Calu3 (cell line): ENCODE data around the gene TRIM7. TPM values are rescaled to one million over a fixed set of nuclear protein-coding genes. Genes with fewer than 3 reads are reported as not detected.

Experiments
- BruUV-seq: library from RNA; stranded (reverse); fragments of 400-500 nt; replicated peaks from 2 replicates; lab custom pipeline; 2021; lab: Mats Ljungman, UMichigan
- CTCF ChIA-PET: fragments of 300-600 bp; sonication (Branson Sonifier 250); formaldehyde crosslinking; loops from one replicate; lab custom pipeline; 2022; ENCODE audit warnings: antibody characterized with exemption; lab: Charles Lee
- DNase-seq: peaks from one replicate; pipeline ENCODE4 v3.0.0; 2022
- H3K27ac Mint-ChIP-seq: one replicate; pipeline ENCODE4 v1.8.0; 2022; ENCODE audit warnings: mixed read lengths; ENCODE audit not compliant: unreplicated experiment
- H3K27me3 Mint-ChIP-seq: one replicate; pipeline ENCODE4 v1.8.0; 2022; ENCODE audit warnings: mixed read lengths; ENCODE audit not compliant: unreplicated experiment
- H3K36me3 Mint-ChIP-seq: one replicate; pipeline ENCODE4 v1.8.0; 2022; ENCODE audit warnings: mild to moderate bottlenecking, moderate library complexity, mixed read lengths; ENCODE audit not compliant: insufficient read depth, unreplicated experiment
- H3K4me1 Mint-ChIP-seq: one replicate; pipeline ENCODE4 v1.8.0; 2022; ENCODE audit warnings: mild to moderate bottlenecking, low read depth, mixed read lengths; ENCODE audit not compliant: unreplicated experiment
- H3K4me3 Mint-ChIP-seq: one replicate; pipeline ENCODE4 v1.8.0; 2022; ENCODE audit warnings: mild to moderate bottlenecking, low read depth, moderate library complexity, mixed read lengths; ENCODE audit not compliant: unreplicated experiment
- H3K9me3 Mint-ChIP-seq: one replicate; pipeline ENCODE4 v1.8.0; 2022; ENCODE audit warnings: low read depth, mixed read lengths; ENCODE audit not compliant: unreplicated experiment
- CTCF ChIP-seq: fragments of 200-600 bp; IDR thresholded peaks from one replicate; pipeline ENCODE4 v1.8.0; 2022; ENCODE audit warnings: antibody characterized with exemption; ENCODE audit not compliant: unreplicated experiment
- intact Hi-C: fragments of 100-400 bp; cut with micrococcal nuclease; formaldehyde crosslinking; loops from one replicate; pipeline ENCODE4 v1.10.0; 2022; ENCODE audit not compliant: unreplicated experiment
- total RNA-seq: library from RNA; stranded (reverse); gene quantifications from 2 replicates; pipeline ENCODE4 v1.2.3, GENCODE V29; 2022

The TRIM7 gene
- total RNA-seq, 1 experiment from 2014 or later, result 2.4 TPM

- peaks cover 57% of the 10 kb centered on the region for H3K4me1 Mint-ChIP-seq
- intact Hi-C loops, result no loop called here
- no TSS peak for BruUV-seq
- CTCF ChIA-PET, result interaction anchor here (1.9 kb wide), 1 partner anchor 15 kb away, joined by 7 read pairs; no protein-coding TSS in a partner anchor
- no peak overlapping the region for H3K27ac Mint-ChIP-seq
- peak overlapping the region; percentile 75 for H3K4me3 Mint-ChIP-seq
- peaks cover 49% of the 10 kb centered on the region for H3K36me3 Mint-ChIP-seq
- no peak for TF ChIP-seq CTCF
- H3K27me3 Mint-ChIP-seq, result peaks cover 72% of the 10 kb centered on the region
- no peak for DNase-seq
- no peaks in the 10 kb centered on the region for H3K9me3 Mint-ChIP-seq
Measured at GRCh38 chr5:181203093-181203711, 1.8 kb downstream of the TRIM7 start.

GRCh38 chr5:181200816-181201215 lies 4.2 kb downstream of the TRIM7 start:
- H3K9me3 Mint-ChIP-seq, result no peaks in the 10 kb centered on the region
- H3K36me3 Mint-ChIP-seq, result peaks cover 25% of the 10 kb centered on the region
- no peak for TF ChIP-seq CTCF
- CTCF ChIA-PET, result no interaction called here
- no peak overlapping the region for H3K4me3 Mint-ChIP-seq
- no TSS peak for BruUV-seq
- peaks cover 33% of the 10 kb centered on the region for H3K4me1 Mint-ChIP-seq
- DNase-seq, result no peak
- H3K27ac Mint-ChIP-seq, result no peak overlapping the region
- intact Hi-C loops, result no loop called here
- peaks cover 55% of the 10 kb centered on the region for H3K27me3 Mint-ChIP-seq

DNA sequence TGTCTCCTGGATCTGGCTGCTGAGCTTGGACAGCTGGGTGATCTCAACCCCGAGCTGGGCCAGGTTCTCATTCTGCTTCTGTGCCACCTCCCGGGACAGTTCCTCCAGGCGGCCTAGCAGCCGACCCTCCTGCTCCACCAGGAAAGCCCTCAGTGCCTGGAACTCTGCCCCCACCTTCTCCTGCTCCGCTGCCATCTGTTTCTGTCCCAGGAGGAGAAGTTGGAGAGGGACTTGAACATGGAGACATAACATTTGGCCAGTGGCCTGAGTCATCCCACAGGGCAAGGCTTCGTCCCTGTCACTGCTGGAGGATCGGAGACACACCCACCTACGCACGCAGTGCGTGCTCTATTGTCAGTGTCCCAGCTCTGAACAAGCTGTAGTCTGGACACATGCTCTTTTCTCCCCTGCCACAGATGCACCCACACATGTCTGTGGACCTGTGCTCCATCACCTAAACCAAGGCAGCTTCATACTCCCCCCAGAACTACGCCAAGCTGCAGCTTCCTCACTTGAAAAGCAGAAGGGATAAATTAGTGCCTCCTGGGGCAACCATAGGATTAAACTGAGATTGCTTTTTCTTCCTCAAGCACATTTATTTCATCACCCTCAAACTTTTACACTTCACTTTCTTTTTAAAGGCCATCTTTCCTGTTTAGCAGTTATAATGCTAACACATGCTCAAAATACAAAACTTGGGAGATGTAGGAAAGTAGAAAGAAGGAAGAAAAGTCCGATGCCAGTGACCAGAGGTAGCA lies 4.9 kb downstream of the TRIM7 start:
- intact Hi-C loops, result no loop called here
- no peak for TF ChIP-seq CTCF
- BruUV-seq, result no TSS peak
- CTCF ChIA-PET, result no interaction called here
- no peak for DNase-seq
- peaks cover 27% of the 10 kb centered on the region for H3K4me1 Mint-ChIP-seq
- H3K4me3 Mint-ChIP-seq, result no peak overlapping the region
- no peak overlapping the region for H3K27ac Mint-ChIP-seq
- peaks cover 18% of the 10 kb centered on the region for H3K36me3 Mint-ChIP-seq
- peaks cover 48% of the 10 kb centered on the region for H3K27me3 Mint-ChIP-seq
- no peaks in the 10 kb centered on the region for H3K9me3 Mint-ChIP-seq

GRCh38 chr5:181198905-181199519 lies 6.0 kb downstream of the TRIM7 start:
- peaks cover 9% of the 10 kb centered on the region for H3K36me3 Mint-ChIP-seq
- H3K4me3 Mint-ChIP-seq, result no peak overlapping the region
- peaks cover 25% of the 10 kb centered on the region for H3K4me1 Mint-ChIP-seq
- TF ChIP-seq CTCF, result no peak
- H3K9me3 Mint-ChIP-seq, result no peaks in the 10 kb centered on the region
- no TSS peak for BruUV-seq
- intact Hi-C loops, result no loop called here
- CTCF ChIA-PET, result interaction anchor here (1.0 kb wide), 1 partner anchor 11 kb away, joined by 4 read pairs; no protein-coding TSS in a partner anchor
- H3K27me3 Mint-ChIP-seq, result peaks cover 45% of the 10 kb centered on the region
- DNase-seq, result no peak
- H3K27ac Mint-ChIP-seq, result no peak overlapping the region
